NCI-H2196 treated with DMSO at 0.1 percent for 48 hours (cell line): Measurements from ENCODE around the gene SPRED1.
"Not testable (repeated sequence)": the region's sequence is repeated elsewhere in the genome, so short reads cannot be mapped to it uniquely, and the experiment has no call there.

Experiments
- DNase-seq: peaks from one replicate; lab custom pipeline; 2025; ENCODE audit not compliant: unreplicated experiment; lab: John Stamatoyannopoulos, UW

Gene SPRED1

GRCh38 chr15:38231436-38231835 lies 21.2 kb upstream of the SPRED1 start:
- DNase-seq: no peak

GRCh38 chr15:38237021-38237420 lies 15.6 kb upstream of the SPRED1 start:
- not testable (repeated sequence) for DNase-seq

- no peak for DNase-seq
Measured at GRCh38 chr15:38238311-38238710, 14.3 kb upstream of the SPRED1 start.

- no peak for DNase-seq
Measured at GRCh38 chr15:38242055-38242454, 10.6 kb upstream of the SPRED1 start.

- no peak for DNase-seq
Measured at GRCh38 chr15:38243278-38244055, 9.2 kb upstream of the SPRED1 start.

GRCh38 chr15:38247336-38247735 lies 5.3 kb upstream of the SPRED1 start:
- DNase-seq: no peak

- no peak for DNase-seq
Measured at GRCh38 chr15:38253351-38253781, 730 bp downstream of the SPRED1 start.

- DNase-seq: peak; percentile 13
Measured at GRCh38 chr15:38254051-38254883, 1.6 kb downstream of the SPRED1 start.

GRCh38 chr15:38255690-38256089 lies 3.1 kb downstream of the SPRED1 start:
- DNase-seq: no peak

- no peak for DNase-seq
Measured at GRCh38 chr15:38257676-38258075, 5.0 kb downstream of the SPRED1 start.

GRCh38 chr15:38259134-38259533 lies 6.5 kb downstream of the SPRED1 start:
- DNase-seq: no peak

- DNase-seq: no peak
Measured at GRCh38 chr15:38260077-38260476, 7.4 kb downstream of the SPRED1 start.

- DNase-seq: no peak
Measured at GRCh38 chr15:38263251-38263650, 10.6 kb downstream of the SPRED1 start.

GRCh38 chr15:38263996-38264395 lies 11.4 kb downstream of the SPRED1 start:
- DNase-seq: no peak

- DNase-seq: no peak
Measured at GRCh38 chr15:38266247-38266986, 13.8 kb downstream of the SPRED1 start.

- DNase-seq: no peak
Measured at GRCh38 chr15:38267421-38268022, 14.9 kb downstream of the SPRED1 start.

- no peak for DNase-seq
Measured at GRCh38 chr15:38271144-38271543, 18.5 kb downstream of the SPRED1 start.

- no peak for DNase-seq
Measured at GRCh38 chr15:38271895-38272294, 19.3 kb downstream of the SPRED1 start.

GRCh38 chr15:38272431-38272830 lies 19.8 kb downstream of the SPRED1 start:
- not testable (repeated sequence) for DNase-seq

GRCh38 chr15:38274135-38274534 lies 21.5 kb downstream of the SPRED1 start:
- DNase-seq: no peak

- DNase-seq: no peak
Measured at GRCh38 chr15:38275959-38276358, 23.3 kb downstream of the SPRED1 start.
